Measurements from ENCODE around the gene DIO3. TPM values are rescaled to one million over a fixed set of nuclear protein-coding genes. Genes with fewer than 3 reads are reported as not detected.

The DIO3 gene
- total RNA-seq, 1 donor from 2014 or later: not detected

DNA sequence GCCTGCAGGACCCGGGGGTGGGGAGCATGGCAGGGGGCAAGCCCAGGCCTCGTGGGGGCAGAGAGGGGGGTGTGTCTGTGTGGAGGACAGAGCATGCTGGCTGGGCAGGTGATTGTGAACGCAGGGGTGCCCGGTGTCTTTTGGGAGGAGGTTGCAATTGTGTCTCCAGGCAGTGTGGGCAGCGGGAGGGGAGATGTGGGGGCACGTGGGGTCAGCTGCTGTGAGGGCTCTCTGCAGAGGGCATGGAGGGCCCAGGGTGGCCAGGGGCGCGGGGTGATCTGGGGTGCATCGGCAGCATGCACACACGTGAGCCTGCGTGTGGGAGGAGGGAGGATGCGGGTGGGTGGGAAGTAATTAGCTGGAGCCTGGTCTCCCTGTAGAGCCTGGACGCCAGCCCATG lies 32.2 kb upstream of the DIO3 start:
- no peaks in the 10 kb centered on the region for H3K9me3 Mint-ChIP-seq
- no peak overlapping the region for H3K4me3 Mint-ChIP-seq
- H3K27ac Mint-ChIP-seq: no peak overlapping the region
- H3K27me3 Mint-ChIP-seq (ENCODE audit: insufficient read depth): peaks cover 6% of the 10 kb centered on the region
- H3K36me3 Mint-ChIP-seq (ENCODE audit: low read depth): no peaks in the 10 kb centered on the region
- intact Hi-C loops (cut with micrococcal nuclease): no loop called here
- no peaks in the 10 kb centered on the region for H3K4me1 Mint-ChIP-seq (ENCODE audit: low read depth)
- DNase-seq (ENCODE audit: low spot score): no peak

GRCh38 chr14:101534198-101534597 lies 27.1 kb upstream of the DIO3 start:
- Mint-ChIP-seq H3K9me3 (no peaks in the 10 kb centered on the region), H3K36me3 (ENCODE audit: low read depth) (no peaks in the 10 kb centered on the region), H3K4me1 (ENCODE audit: low read depth) (peaks cover 10% of the 10 kb centered on the region), H3K27ac (no peak overlapping the region), H3K4me3 (no peak overlapping the region), H3K27me3 (ENCODE audit: insufficient read depth) (peaks cover 5% of the 10 kb centered on the region)
- no peak for DNase-seq (ENCODE audit: low spot score)
- intact Hi-C loops (cut with micrococcal nuclease): no loop called here

DNA sequence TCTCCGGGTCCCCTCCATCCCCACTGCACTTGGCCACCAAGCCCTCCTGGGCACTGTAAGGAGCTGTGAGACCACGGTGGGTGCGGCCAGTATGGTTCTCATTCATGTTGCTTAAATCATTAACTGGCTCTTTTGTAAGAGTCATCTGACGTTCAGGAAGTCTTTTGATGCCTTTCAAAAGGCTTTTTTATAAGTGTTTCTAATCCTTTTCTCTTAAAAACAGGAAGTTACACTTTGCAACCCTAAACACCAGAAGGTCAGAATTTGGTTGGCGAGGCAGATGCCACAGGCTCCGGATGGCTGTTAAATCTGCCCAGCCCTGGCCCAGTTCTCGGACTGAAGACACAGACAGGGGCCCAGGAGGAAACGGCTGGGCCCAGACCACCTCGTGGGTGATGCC lies 26.1 kb upstream of the DIO3 start:
- Mint-ChIP-seq H3K27me3 (ENCODE audit: insufficient read depth) (peaks cover 5% of the 10 kb centered on the region), H3K4me3 (no peak overlapping the region), H3K27ac (no peak overlapping the region), H3K36me3 (ENCODE audit: low read depth) (no peaks in the 10 kb centered on the region), H3K4me1 (ENCODE audit: low read depth) (peaks cover 10% of the 10 kb centered on the region), H3K9me3 (no peaks in the 10 kb centered on the region)
- intact Hi-C loops (cut with micrococcal nuclease): no loop called here
- DNase-seq (ENCODE audit: low spot score): no peak

GRCh38 chr14:101535701-101536207 lies 25.5 kb upstream of the DIO3 start:
- peaks cover 10% of the 10 kb centered on the region for H3K4me1 Mint-ChIP-seq (ENCODE audit: low read depth)
- peak overlapping the region; percentile 28 for H3K4me3 Mint-ChIP-seq
- no peaks in the 10 kb centered on the region for H3K9me3 Mint-ChIP-seq
- peaks cover 2% of the 10 kb centered on the region for H3K27me3 Mint-ChIP-seq (ENCODE audit: insufficient read depth)
- no peak for DNase-seq (ENCODE audit: low spot score)
- peak overlapping the region; percentile 70 for H3K27ac Mint-ChIP-seq
- intact Hi-C loops (cut with micrococcal nuclease): no loop called here
- no peaks in the 10 kb centered on the region for H3K36me3 Mint-ChIP-seq (ENCODE audit: low read depth)

GRCh38 chr14:101537286-101537685 lies 24.0 kb upstream of the DIO3 start:
- intact Hi-C loops (cut with micrococcal nuclease): no loop called here
- Mint-ChIP-seq H3K4me3 (no peak overlapping the region), H3K27me3 (ENCODE audit: insufficient read depth) (peaks cover 2% of the 10 kb centered on the region), H3K4me1 (ENCODE audit: low read depth) (peaks cover 10% of the 10 kb centered on the region), H3K27ac (no peak overlapping the region), H3K9me3 (no peaks in the 10 kb centered on the region), H3K36me3 (ENCODE audit: low read depth) (no peaks in the 10 kb centered on the region)
- no peak for DNase-seq (ENCODE audit: low spot score)

DNA sequence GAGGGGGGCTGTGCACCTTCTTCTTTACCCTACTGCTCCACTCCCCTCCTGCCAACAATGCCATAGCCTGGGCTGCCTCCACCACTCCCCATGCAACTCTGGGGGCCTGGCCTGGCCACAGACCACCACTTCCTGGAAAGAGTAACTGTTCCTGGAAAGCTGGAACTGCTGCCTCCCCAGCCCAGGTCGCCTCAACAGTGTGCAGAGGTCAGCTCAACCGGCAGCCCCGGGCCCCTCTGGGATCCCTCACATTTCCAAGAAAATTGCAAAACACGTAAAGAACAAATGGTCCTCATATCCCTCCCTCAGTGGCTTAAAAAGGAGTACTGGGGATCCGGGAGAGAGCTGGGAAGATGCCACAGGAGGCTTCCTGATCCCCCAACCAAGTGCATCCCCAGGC lies 22.4 kb upstream of the DIO3 start:
- peaks cover 10% of the 10 kb centered on the region for H3K4me1 Mint-ChIP-seq (ENCODE audit: low read depth)
- DNase-seq (ENCODE audit: low spot score): no peak
- H3K27ac Mint-ChIP-seq: no peak overlapping the region
- H3K4me3 Mint-ChIP-seq: no peak overlapping the region
- intact Hi-C loops (cut with micrococcal nuclease): no loop called here
- H3K9me3 Mint-ChIP-seq: no peaks in the 10 kb centered on the region
- peaks cover 2% of the 10 kb centered on the region for H3K27me3 Mint-ChIP-seq (ENCODE audit: insufficient read depth)
- H3K36me3 Mint-ChIP-seq (ENCODE audit: low read depth): no peaks in the 10 kb centered on the region

DNA sequence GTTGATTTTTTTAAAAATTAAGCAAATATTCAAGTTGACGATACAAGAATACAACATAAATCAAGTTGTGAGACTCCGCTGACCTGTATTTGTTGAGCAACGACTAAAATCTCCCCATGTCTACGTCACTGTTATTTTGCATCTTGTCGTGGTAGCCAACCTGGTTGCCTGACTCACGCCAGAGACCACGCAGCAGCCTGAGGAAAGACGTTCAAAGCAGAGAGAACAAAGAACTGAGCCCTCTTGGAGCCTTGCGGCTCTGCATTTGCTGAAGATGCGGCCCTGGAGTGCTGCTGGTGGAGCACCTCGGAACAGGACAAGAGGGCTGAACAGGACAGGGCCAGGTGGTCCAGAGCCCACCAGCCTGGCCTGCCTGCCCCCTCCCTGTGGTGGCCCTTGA lies 21.4 kb upstream of the DIO3 start:
- no peak overlapping the region for H3K4me3 Mint-ChIP-seq
- no peaks in the 10 kb centered on the region for H3K36me3 Mint-ChIP-seq (ENCODE audit: low read depth)
- DNase-seq (ENCODE audit: low spot score): no peak
- H3K9me3 Mint-ChIP-seq: no peaks in the 10 kb centered on the region
- intact Hi-C loops (cut with micrococcal nuclease): no loop called here
- peaks cover 10% of the 10 kb centered on the region for H3K4me1 Mint-ChIP-seq (ENCODE audit: low read depth)
- peaks cover 2% of the 10 kb centered on the region for H3K27me3 Mint-ChIP-seq (ENCODE audit: insufficient read depth)
- H3K27ac Mint-ChIP-seq: no peak overlapping the region

DNA sequence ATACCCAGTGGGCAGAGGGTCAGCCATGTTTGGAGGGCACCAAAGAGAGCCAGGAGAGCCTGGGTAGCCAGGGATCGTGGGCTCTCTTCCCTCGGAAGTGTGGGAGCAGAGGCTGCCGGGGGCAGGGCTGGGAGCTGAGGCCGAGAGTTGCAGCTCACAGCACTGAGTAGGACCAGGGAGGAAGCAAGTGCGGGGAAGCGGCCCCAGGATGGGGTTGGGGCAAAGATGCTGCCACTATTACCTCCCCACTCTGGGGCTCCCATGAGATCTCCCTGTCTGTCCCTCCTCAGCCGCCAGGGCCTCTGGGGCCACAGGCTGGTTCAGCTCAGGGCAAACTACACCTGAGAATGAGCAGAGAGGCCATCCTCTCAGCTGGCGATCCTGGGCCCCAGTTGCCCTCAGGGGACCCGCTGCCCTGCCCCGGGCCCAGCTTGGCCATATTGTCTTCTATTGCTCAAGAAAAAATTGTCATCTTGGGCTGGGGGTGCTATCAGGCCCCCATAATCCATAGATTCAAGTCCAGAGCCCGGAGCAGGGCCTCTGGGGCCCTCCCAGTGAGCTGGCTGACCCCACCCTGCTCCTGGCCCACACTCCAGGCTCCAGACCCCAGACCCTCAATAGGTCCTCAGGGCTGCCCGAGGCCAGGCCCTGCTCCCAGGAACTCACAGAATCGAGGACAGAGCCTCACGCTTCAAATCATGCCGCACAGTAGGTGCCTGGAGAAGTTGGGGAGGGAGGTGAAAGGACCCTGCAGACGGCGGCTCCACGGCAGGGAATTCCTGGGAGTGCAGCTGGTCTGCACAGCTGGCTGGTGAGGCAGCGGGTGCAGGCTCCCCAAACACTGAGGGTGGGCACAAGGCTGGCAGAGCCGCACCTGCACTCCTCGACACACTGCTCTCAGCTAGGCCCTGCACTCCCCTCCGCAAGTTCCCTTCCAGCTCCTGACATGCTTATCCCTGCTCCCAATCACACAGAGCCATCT lies 20.5 kb upstream of the DIO3 start:
- H3K36me3 Mint-ChIP-seq (ENCODE audit: low read depth): no peaks in the 10 kb centered on the region
- no peak overlapping the region for H3K4me3 Mint-ChIP-seq
- no peak overlapping the region for H3K27ac Mint-ChIP-seq
- peaks cover 5% of the 10 kb centered on the region for H3K4me1 Mint-ChIP-seq (ENCODE audit: low read depth)
- peaks cover 2% of the 10 kb centered on the region for H3K27me3 Mint-ChIP-seq (ENCODE audit: insufficient read depth)
- intact Hi-C loops (cut with micrococcal nuclease): no loop called here
- no peaks in the 10 kb centered on the region for H3K9me3 Mint-ChIP-seq
- DNase-seq (ENCODE audit: low spot score): no peak

DNA sequence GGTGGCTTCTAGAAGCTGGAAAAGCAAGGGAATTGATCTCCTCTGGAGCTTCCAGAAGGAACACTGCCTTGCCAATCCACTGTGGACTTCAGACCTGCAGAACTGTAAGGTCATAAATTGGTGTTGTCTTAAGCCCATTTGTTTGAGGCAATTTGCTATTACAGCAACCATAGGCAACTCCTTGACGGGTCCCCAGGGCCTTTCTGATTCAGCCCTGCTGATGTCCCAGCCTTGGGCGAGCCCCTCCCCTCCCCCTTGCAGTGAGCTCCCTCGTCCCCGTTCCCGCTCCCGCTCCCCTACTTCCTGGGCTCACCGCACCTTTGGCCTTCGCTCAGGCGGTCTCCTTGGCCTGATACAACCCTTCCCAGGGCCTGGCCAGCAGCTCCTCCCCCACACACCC lies 18.9 kb upstream of the DIO3 start:
- intact Hi-C loops (cut with micrococcal nuclease): no loop called here

GRCh38 chr14:101543814-101544213 lies 17.5 kb upstream of the DIO3 start:
- DNase-seq (ENCODE audit: low spot score): no peak
- H3K4me3 Mint-ChIP-seq: no peak overlapping the region
- no peaks in the 10 kb centered on the region for H3K9me3 Mint-ChIP-seq
- no peaks in the 10 kb centered on the region for H3K27me3 Mint-ChIP-seq (ENCODE audit: insufficient read depth)
- intact Hi-C loops (cut with micrococcal nuclease): no loop called here
- H3K4me1 Mint-ChIP-seq (ENCODE audit: low read depth): no peaks in the 10 kb centered on the region
- no peak overlapping the region for H3K27ac Mint-ChIP-seq
- no peaks in the 10 kb centered on the region for H3K36me3 Mint-ChIP-seq (ENCODE audit: low read depth)

More for the DNA sequence above, 18.9 kb upstream of the DIO3 start:
- H3K9me3 Mint-ChIP-seq: no peaks in the 10 kb centered on the region
- H3K27me3 Mint-ChIP-seq (ENCODE audit: insufficient read depth): no peaks in the 10 kb centered on the region
- H3K4me1 Mint-ChIP-seq (ENCODE audit: low read depth): no peaks in the 10 kb centered on the region
- no peak overlapping the region for H3K4me3 Mint-ChIP-seq
- no peak for DNase-seq (ENCODE audit: low spot score)
- no peaks in the 10 kb centered on the region for H3K36me3 Mint-ChIP-seq (ENCODE audit: low read depth)
- no peak overlapping the region for H3K27ac Mint-ChIP-seq

GRCh38 chr14:101544550-101544949 lies 16.7 kb upstream of the DIO3 start:
- H3K27ac Mint-ChIP-seq: no peak overlapping the region
- no peaks in the 10 kb centered on the region for H3K27me3 Mint-ChIP-seq (ENCODE audit: insufficient read depth)
- H3K9me3 Mint-ChIP-seq: no peaks in the 10 kb centered on the region
- H3K4me1 Mint-ChIP-seq (ENCODE audit: low read depth): no peaks in the 10 kb centered on the region
- no peak for DNase-seq (ENCODE audit: low spot score)
- H3K4me3 Mint-ChIP-seq: no peak overlapping the region
- intact Hi-C loops (cut with micrococcal nuclease): no loop called here
- H3K36me3 Mint-ChIP-seq (ENCODE audit: low read depth): no peaks in the 10 kb centered on the region

DNA sequence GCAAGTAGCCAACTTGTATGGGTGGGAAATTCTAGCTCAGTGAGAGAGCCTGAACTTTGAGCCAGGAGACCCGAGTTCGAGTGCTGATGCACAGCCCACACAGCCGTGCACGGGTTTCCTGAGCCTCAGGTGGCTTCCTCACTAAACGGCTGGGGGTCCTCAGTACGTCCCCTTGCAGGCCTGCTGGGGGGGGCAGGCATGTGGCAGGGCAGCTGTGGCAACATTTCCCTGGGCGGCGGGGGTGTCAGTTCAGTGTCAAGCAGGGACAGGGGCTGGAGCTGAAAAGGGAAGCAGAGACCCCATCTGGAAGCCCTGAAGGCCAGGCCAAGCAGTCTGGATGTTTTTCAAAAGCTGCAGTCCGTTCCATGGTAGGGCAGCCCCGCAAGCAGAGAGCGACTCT lies 14.6 kb upstream of the DIO3 start:
- intact Hi-C loops (cut with micrococcal nuclease): no loop called here
- Mint-ChIP-seq H3K27me3 (ENCODE audit: insufficient read depth) (no peaks in the 10 kb centered on the region), H3K27ac (no peak overlapping the region), H3K4me3 (no peak overlapping the region), H3K9me3 (no peaks in the 10 kb centered on the region), H3K4me1 (ENCODE audit: low read depth) (no peaks in the 10 kb centered on the region), H3K36me3 (ENCODE audit: low read depth) (no peaks in the 10 kb centered on the region)
- no peak for DNase-seq (ENCODE audit: low spot score)

DNA sequence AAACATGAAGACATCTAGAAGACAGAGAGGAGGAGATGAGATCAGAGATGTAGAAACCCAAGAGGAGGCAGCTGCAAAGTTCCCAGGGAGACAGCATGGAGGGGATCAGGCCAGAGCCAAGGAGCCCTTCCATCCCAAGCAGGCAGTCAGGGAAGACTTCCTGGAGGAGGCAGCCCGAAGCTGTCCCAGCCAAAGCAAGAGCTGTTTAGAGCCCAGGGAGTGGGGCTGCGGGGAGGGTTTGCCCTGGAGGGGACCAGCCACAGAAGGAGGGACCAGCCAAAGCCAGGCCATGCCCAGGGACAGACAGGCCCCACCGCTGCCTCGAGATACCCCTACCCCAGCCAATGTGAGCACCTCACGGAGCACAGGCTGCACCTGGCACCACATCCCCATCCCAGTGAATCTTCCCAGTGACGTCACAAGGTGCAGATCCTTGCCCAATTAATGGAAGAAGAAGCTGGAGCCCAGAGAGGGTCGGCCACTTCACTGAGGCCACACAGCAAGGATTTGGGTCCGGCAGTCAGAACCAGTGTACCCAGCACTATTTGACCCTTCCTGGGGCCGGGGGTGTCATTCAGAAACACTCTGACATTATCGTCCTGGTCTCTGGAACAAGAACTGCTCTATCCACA lies 14.1 kb upstream of the DIO3 start:
- intact Hi-C loops (cut with micrococcal nuclease): no loop called here

More for the DNA sequence above, 14.1 kb upstream of the DIO3 start:
- DNase-seq (ENCODE audit: low spot score): no peak
- no peaks in the 10 kb centered on the region for H3K36me3 Mint-ChIP-seq (ENCODE audit: low read depth)
- no peak overlapping the region for H3K4me3 Mint-ChIP-seq
- H3K9me3 Mint-ChIP-seq: no peaks in the 10 kb centered on the region
- H3K27ac Mint-ChIP-seq: no peak overlapping the region
- H3K27me3 Mint-ChIP-seq (ENCODE audit: insufficient read depth): no peaks in the 10 kb centered on the region
- H3K4me1 Mint-ChIP-seq (ENCODE audit: low read depth): no peaks in the 10 kb centered on the region

All from activated T-helper 1 cell treated with anti-CD3 and anti-CD28 coated beads, Interleukin-12 subunit alpha, Interleukin-12 subunit beta, Interleukin-2, Interleukin-4 antibody, amounts not matched to agents 30 ng/mL and 10 ng/mL and 1 ng/mL, durations not matched to agents 14 hours and 24 hours and 36 hours (primary cell).